ENCODE results near the gene RRM2.

Gene RRM2

GRCh38 chr2:10149635-10150034, 27.1 kb downstream of the RRM2 start:
- no peak for TF ChIP-seq GATA2 (IDR thresholded peaks at IDR 0.05; ENCODE audit: low read depth, low read length)
- no peak for TF ChIP-seq GATA3 (IDR thresholded peaks at IDR 0.05; ENCODE audit: low read depth, low read length)

- TF ChIP-seq GATA3 (IDR thresholded peaks at IDR 0.05; ENCODE audit: low read depth, low read length) (no peak), GATA2 (IDR thresholded peaks at IDR 0.05; ENCODE audit: low read depth, low read length) (no peak)
Measured at GRCh38 chr2:10150436-10150835, 27.9 kb downstream of the RRM2 start.

GRCh38 chr2:10151462-10151861, 28.9 kb downstream of the RRM2 start:
- TF ChIP-seq GATA3 (IDR thresholded peaks at IDR 0.05; ENCODE audit: low read depth, low read length) (no peak), GATA2 (IDR thresholded peaks at IDR 0.05; ENCODE audit: low read depth, low read length) (no peak)

GRCh38 chr2:10157293-10157692, 34.8 kb downstream of the RRM2 start:
- TF ChIP-seq GATA3 (IDR thresholded peaks at IDR 0.05; ENCODE audit: low read depth, low read length), result no peak
- no peak for TF ChIP-seq GATA2 (IDR thresholded peaks at IDR 0.05; ENCODE audit: low read depth, low read length)

GRCh38 chr2:10158681-10159080, 36.1 kb downstream of the RRM2 start:
- TF ChIP-seq GATA3 (IDR thresholded peaks at IDR 0.05; ENCODE audit: low read depth, low read length), result no peak

- no peak for TF ChIP-seq GATA3 (IDR thresholded peaks at IDR 0.05; ENCODE audit: low read depth, low read length)
Measured at GRCh38 chr2:10159086-10159485, 36.5 kb downstream of the RRM2 start.

- TF ChIP-seq GATA3 (IDR thresholded peaks at IDR 0.05; ENCODE audit: low read depth, low read length) (no peak), GATA2 (IDR thresholded peaks at IDR 0.05; ENCODE audit: low read depth, low read length) (no peak)
Measured at GRCh38 chr2:10159581-10160131, 37.1 kb downstream of the RRM2 start.

GRCh38 chr2:10160203-10160955, 37.8 kb downstream of the RRM2 start:
- TF ChIP-seq GATA2 (IDR thresholded peaks at IDR 0.05; ENCODE audit: low read depth, low read length), result no peak
- no peak for TF ChIP-seq GATA3 (IDR thresholded peaks at IDR 0.05; ENCODE audit: low read depth, low read length)

- TF ChIP-seq GATA3 (IDR thresholded peaks at IDR 0.05; ENCODE audit: low read depth, low read length), result no peak
- TF ChIP-seq GATA2 (IDR thresholded peaks at IDR 0.05; ENCODE audit: low read depth, low read length), result no peak
Measured at GRCh38 chr2:10161206-10161931, 38.8 kb downstream of the RRM2 start.

- TF ChIP-seq GATA2 (IDR thresholded peaks at IDR 0.05; ENCODE audit: low read depth, low read length) (no peak), GATA3 (IDR thresholded peaks at IDR 0.05; ENCODE audit: low read depth, low read length) (no peak)
Measured at GRCh38 chr2:10161961-10162441, 39.5 kb downstream of the RRM2 start.

- TF ChIP-seq GATA2 (IDR thresholded peaks at IDR 0.05; ENCODE audit: low read depth, low read length), result no peak
- TF ChIP-seq GATA3 (IDR thresholded peaks at IDR 0.05; ENCODE audit: low read depth, low read length), result no peak
Measured at GRCh38 chr2:10162586-10163497, 40.3 kb downstream of the RRM2 start.

- no peak for TF ChIP-seq GATA3 (IDR thresholded peaks at IDR 0.05; ENCODE audit: low read depth, low read length)
- TF ChIP-seq GATA2 (IDR thresholded peaks at IDR 0.05; ENCODE audit: low read depth, low read length), result no peak
Measured at GRCh38 chr2:10163498-10164486, 41.3 kb downstream of the RRM2 start.

GRCh38 chr2:10164601-10165000, 42.1 kb downstream of the RRM2 start:
- TF ChIP-seq GATA3 (IDR thresholded peaks at IDR 0.05; ENCODE audit: low read depth, low read length), result no peak
